Uterus (tissue), 2 donors: ENCODE measurements around the gene WDR64.

Source experiments
- CTCF ChIP-seq, 4 experiments: fragments of 200-600 bp in 2 of 4; fragments of 450-650 bp in 2 of 4; sonication (generic) in 2 of 4; IDR thresholded peaks; one replicate each; pipeline ENCODE4 v1.5.1; 2016 to 2019; ENCODE audit warnings: antibody characterized with exemption in 4 of 4, mild to moderate bottlenecking in 2 of 4, moderate library complexity in 1 of 4
- POLR2A ChIP-seq, 2 donors: fragments of 450-650 bp; IDR thresholded peaks; one replicate each; pipeline ENCODE4 v1.6.1; 2016; ENCODE audit warnings: antibody characterized with exemption in 2 of 2, mild to moderate bottlenecking in 1 of 2, moderate library complexity in 1 of 2

- TF ChIP-seq CTCF (IDR thresholded peaks at IDR 0.05), result no peak
- no peak for TF ChIP-seq POLR2A (IDR thresholded peaks at IDR 0.05)
These were observed 50.6 kb downstream of the WDR64 start for GRCh38 chr1:241702442-241703373.
